ENCODE measurements around the gene CLECL1. TPM values are rescaled to one million over a fixed set of nuclear protein-coding genes. Genes with fewer than 3 reads are reported as not detected.

CLECL1 gene
- total RNA-seq, 1 donor from 2014 or later: not detected

GRCh38 chr12:9755567-9755966, 22.7 kb upstream of the CLECL1 start:
- no peak for TF ChIP-seq CTCF (IDR thresholded peaks at IDR 0.05; ENCODE audit: borderline replicate concordance)
- DNase-seq: no peak
- Histone ChIP-seq H3K9me3 (replicated peaks) (no peaks in the 10 kb centered on the region), H3K27me3 (ENCODE audit: low read depth) (no peaks in the 10 kb centered on the region), H3K4me3 (no peak overlapping the region), H3K27ac (replicated peaks) (no peak overlapping the region), H3K36me3 (no peaks in the 10 kb centered on the region), H3K4me1 (peaks cover 7% of the 10 kb centered on the region)
- intact Hi-C loops (cut with micrococcal nuclease): no loop called here

- no peak overlapping the region for H3K4me3 ChIP-seq
- no peaks in the 10 kb centered on the region for H3K27me3 ChIP-seq (ENCODE audit: low read depth)
- intact Hi-C loops (cut with micrococcal nuclease): no loop called here
- H3K27ac ChIP-seq (replicated peaks): no peak overlapping the region
- no peak for DNase-seq
- peaks cover 11% of the 10 kb centered on the region for H3K4me1 ChIP-seq
- TF ChIP-seq CTCF (IDR thresholded peaks at IDR 0.05; ENCODE audit: borderline replicate concordance): no peak
- no peaks in the 10 kb centered on the region for H3K9me3 ChIP-seq (replicated peaks)
- no peaks in the 10 kb centered on the region for H3K36me3 ChIP-seq
These were observed 22.1 kb upstream of the CLECL1 start for GRCh38 chr12:9755035-9755434.

- H3K4me3 ChIP-seq: no peak overlapping the region
- H3K4me1 ChIP-seq: peaks cover 11% of the 10 kb centered on the region
- no peak for TF ChIP-seq CTCF (IDR thresholded peaks at IDR 0.05; ENCODE audit: borderline replicate concordance)
- intact Hi-C loops (cut with micrococcal nuclease): no loop called here
- no peaks in the 10 kb centered on the region for H3K27me3 ChIP-seq (ENCODE audit: low read depth)
- no peaks in the 10 kb centered on the region for H3K9me3 ChIP-seq (replicated peaks)
- H3K36me3 ChIP-seq: no peaks in the 10 kb centered on the region
- no peak for DNase-seq
- no peak overlapping the region for H3K27ac ChIP-seq (replicated peaks)
These were observed 21.4 kb upstream of the CLECL1 start for GRCh38 chr12:9754099-9754927.

- peaks cover 11% of the 10 kb centered on the region for H3K4me1 ChIP-seq
- H3K4me3 ChIP-seq: no peak overlapping the region
- H3K36me3 ChIP-seq: no peaks in the 10 kb centered on the region
- no peak for TF ChIP-seq CTCF (IDR thresholded peaks at IDR 0.05; ENCODE audit: borderline replicate concordance)
- intact Hi-C loops (cut with micrococcal nuclease): no loop called here
- no peaks in the 10 kb centered on the region for H3K27me3 ChIP-seq (ENCODE audit: low read depth)
- no peak overlapping the region for H3K27ac ChIP-seq (replicated peaks)
- H3K9me3 ChIP-seq (replicated peaks): no peaks in the 10 kb centered on the region
- no peak for DNase-seq
These were observed 20.6 kb upstream of the CLECL1 start for GRCh38 chr12:9753498-9753897.

GRCh38 chr12:9753073-9753472, 20.2 kb upstream of the CLECL1 start:
- H3K27ac ChIP-seq (replicated peaks): no peak overlapping the region
- no peak for TF ChIP-seq CTCF (IDR thresholded peaks at IDR 0.05; ENCODE audit: borderline replicate concordance)
- DNase-seq: no peak
- peaks cover 11% of the 10 kb centered on the region for H3K4me1 ChIP-seq
- intact Hi-C loops (cut with micrococcal nuclease): no loop called here
- no peaks in the 10 kb centered on the region for H3K9me3 ChIP-seq (replicated peaks)
- H3K27me3 ChIP-seq (ENCODE audit: low read depth): no peaks in the 10 kb centered on the region
- H3K4me3 ChIP-seq: no peak overlapping the region
- H3K36me3 ChIP-seq: no peaks in the 10 kb centered on the region

All from left ventricle myocardium inferior (tissue), 1 donor.